IPS-15b (cell line): ENCODE results near the gene SOCS1.
"Not testable (repeated sequence)": the region's sequence is repeated elsewhere in the genome, so short reads cannot be mapped to it uniquely, and the experiment has no call there.

Experiments used
- H3K27me3 ChIP-seq: one replicate; pipeline ENCODE4 v1.6.1; 2013; ENCODE audit warnings: low read length; ENCODE audit not compliant: control insufficient read depth, insufficient read depth
- H3K36me3 ChIP-seq: one replicate; pipeline ENCODE4 v1.6.1; 2013; ENCODE audit warnings: low read length; ENCODE audit not compliant: control insufficient read depth, insufficient read depth
- H3K4me1 ChIP-seq: one replicate; pipeline ENCODE4 v1.6.1; 2013; ENCODE audit warnings: mild to moderate bottlenecking, low read length; ENCODE audit not compliant: control insufficient read depth, insufficient read depth
- H3K4me3 ChIP-seq: one replicate; pipeline ENCODE4 v1.5.1; 2013; ENCODE audit warnings: low read depth, low read length
- H3K9ac ChIP-seq: one replicate; pipeline ENCODE4 v1.6.1; 2013; ENCODE audit warnings: low read depth, mild to moderate bottlenecking, low read length
- H3K9me3 ChIP-seq: one replicate; pipeline ENCODE4 v1.6.1; 2013; ENCODE audit warnings: mild to moderate bottlenecking, low read length; ENCODE audit not compliant: control insufficient read depth, insufficient read depth

Gene SOCS1

GRCh38 chr16:11233727-11234376 is 22.2 kb downstream of the SOCS1 start:
- H3K9ac ChIP-seq, result no peak overlapping the region
- H3K4me3 ChIP-seq, result no peak overlapping the region
- H3K36me3 ChIP-seq, result no peaks in the 10 kb centered on the region
- peaks cover 3% of the 10 kb centered on the region for H3K27me3 ChIP-seq
- H3K4me1 ChIP-seq, result no peaks in the 10 kb centered on the region
- H3K9me3 ChIP-seq, result no peaks in the 10 kb centered on the region

- Histone ChIP-seq H3K9me3 (no peaks in the 10 kb centered on the region), H3K4me3 (no peak overlapping the region), H3K36me3 (no peaks in the 10 kb centered on the region), H3K9ac (peak overlapping the region; percentile 18), H3K27me3 (peaks cover 3% of the 10 kb centered on the region), H3K4me1 (no peaks in the 10 kb centered on the region)
Measured at GRCh38 chr16:11232852-11233726, 22.9 kb downstream of the SOCS1 start.

GRCh38 chr16:11232302-11232851 is 23.6 kb downstream of the SOCS1 start:
- Histone ChIP-seq H3K4me3 (no peak overlapping the region), H3K4me1 (no peaks in the 10 kb centered on the region), H3K9ac (no peak overlapping the region), H3K9me3 (no peaks in the 10 kb centered on the region), H3K27me3 (peaks cover 3% of the 10 kb centered on the region), H3K36me3 (no peaks in the 10 kb centered on the region)

GRCh38 chr16:11231367-11231970 is 24.5 kb downstream of the SOCS1 start:
- Histone ChIP-seq H3K4me1 (no peaks in the 10 kb centered on the region), H3K36me3 (no peaks in the 10 kb centered on the region), H3K9ac (no peak overlapping the region), H3K4me3 (no peak overlapping the region), H3K27me3 (peaks cover 3% of the 10 kb centered on the region), H3K9me3 (no peaks in the 10 kb centered on the region)

- no peak overlapping the region for H3K4me3 ChIP-seq
- H3K4me1 ChIP-seq, result no peaks in the 10 kb centered on the region
- no peaks in the 10 kb centered on the region for H3K9me3 ChIP-seq
- no peak overlapping the region for H3K9ac ChIP-seq
- no peaks in the 10 kb centered on the region for H3K36me3 ChIP-seq
- H3K27me3 ChIP-seq, result peaks cover 3% of the 10 kb centered on the region
Measured at GRCh38 chr16:11229906-11230305, 26.1 kb downstream of the SOCS1 start.

- H3K36me3 ChIP-seq, result no peaks in the 10 kb centered on the region
- H3K4me1 ChIP-seq, result no peaks in the 10 kb centered on the region
- H3K27me3 ChIP-seq, result peaks cover 3% of the 10 kb centered on the region
- no peak overlapping the region for H3K4me3 ChIP-seq
- H3K9me3 ChIP-seq, result no peaks in the 10 kb centered on the region
- H3K9ac ChIP-seq, result no peak overlapping the region
Measured at GRCh38 chr16:11229432-11229831, 26.6 kb downstream of the SOCS1 start.

- Histone ChIP-seq H3K4me1 (no peaks in the 10 kb centered on the region), H3K4me3 (no peak overlapping the region), H3K27me3 (no peaks in the 10 kb centered on the region), H3K36me3 (no peaks in the 10 kb centered on the region), H3K9me3 (no peaks in the 10 kb centered on the region), H3K9ac (no peak overlapping the region)
Measured at GRCh38 chr16:11225677-11226549, 30.1 kb downstream of the SOCS1 start.

GRCh38 chr16:11224894-11225676 is 30.9 kb downstream of the SOCS1 start:
- no peaks in the 10 kb centered on the region for H3K27me3 ChIP-seq
- H3K4me3 ChIP-seq, result no peak overlapping the region
- H3K36me3 ChIP-seq, result no peaks in the 10 kb centered on the region
- no peak overlapping the region for H3K9ac ChIP-seq
- H3K9me3 ChIP-seq, result no peaks in the 10 kb centered on the region
- H3K4me1 ChIP-seq, result no peaks in the 10 kb centered on the region

GRCh38 chr16:11224096-11224893 is 31.7 kb downstream of the SOCS1 start:
- Histone ChIP-seq H3K9me3 (peaks cover under 1% of the 10 kb centered on the region), H3K27me3 (no peaks in the 10 kb centered on the region), H3K9ac (no peak overlapping the region), H3K4me3 (no peak overlapping the region), H3K36me3 (no peaks in the 10 kb centered on the region), H3K4me1 (no peaks in the 10 kb centered on the region)

GRCh38 chr16:11220507-11220906 is 35.5 kb downstream of the SOCS1 start:
- not testable (repeated sequence) for H3K27me3 ChIP-seq, H3K4me3 ChIP-seq, H3K9me3 ChIP-seq, H3K36me3 ChIP-seq, H3K9ac ChIP-seq, H3K4me1 ChIP-seq
